ENCODE data around the gene LRMDA.
"Not testable (repeated sequence)": the region's sequence is repeated elsewhere in the genome, so short reads cannot be mapped to it uniquely, and the experiment has no call there.

The LRMDA gene

DNA sequence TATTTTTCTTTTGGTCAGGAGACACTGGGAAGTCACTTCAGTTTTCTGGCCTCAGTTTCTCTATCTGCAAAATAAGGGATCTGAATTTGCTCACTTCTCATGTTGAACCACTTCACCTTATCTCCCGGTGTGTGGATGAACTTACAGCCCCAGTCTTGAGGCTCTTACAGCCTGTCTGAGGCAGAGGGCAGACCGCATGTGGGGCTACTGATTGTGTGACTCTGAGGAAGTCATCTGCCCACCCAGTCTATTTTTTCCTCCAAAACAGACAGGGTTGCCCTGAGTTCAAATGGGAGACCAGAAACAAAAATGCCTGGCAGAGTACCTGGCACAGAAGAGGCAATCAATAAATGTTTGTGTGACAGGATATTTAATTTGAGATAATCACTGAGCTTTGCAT, 78.3 kb downstream of the LRMDA start:
- no peak for DNase-seq

DNA sequence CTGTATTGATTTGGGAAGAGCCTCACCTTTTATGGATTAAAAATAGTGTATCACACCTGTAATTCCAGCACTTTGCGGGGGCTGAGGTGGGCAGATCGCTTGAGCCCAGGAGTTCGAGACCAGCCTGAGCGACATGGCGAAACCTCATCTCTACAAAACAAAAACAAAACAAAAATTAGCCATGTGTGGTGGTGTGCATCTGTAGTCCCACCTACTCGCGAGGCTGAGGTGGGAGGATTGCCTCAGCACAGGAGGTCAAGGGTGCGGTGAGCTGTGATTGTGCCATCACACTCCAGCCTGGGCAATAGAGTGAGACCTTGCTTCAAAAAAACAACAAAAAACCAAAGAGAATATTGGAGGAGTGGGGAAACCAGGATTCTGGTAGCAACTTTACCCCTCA, 79.6 kb downstream of the LRMDA start:
- no peak for DNase-seq

DNA sequence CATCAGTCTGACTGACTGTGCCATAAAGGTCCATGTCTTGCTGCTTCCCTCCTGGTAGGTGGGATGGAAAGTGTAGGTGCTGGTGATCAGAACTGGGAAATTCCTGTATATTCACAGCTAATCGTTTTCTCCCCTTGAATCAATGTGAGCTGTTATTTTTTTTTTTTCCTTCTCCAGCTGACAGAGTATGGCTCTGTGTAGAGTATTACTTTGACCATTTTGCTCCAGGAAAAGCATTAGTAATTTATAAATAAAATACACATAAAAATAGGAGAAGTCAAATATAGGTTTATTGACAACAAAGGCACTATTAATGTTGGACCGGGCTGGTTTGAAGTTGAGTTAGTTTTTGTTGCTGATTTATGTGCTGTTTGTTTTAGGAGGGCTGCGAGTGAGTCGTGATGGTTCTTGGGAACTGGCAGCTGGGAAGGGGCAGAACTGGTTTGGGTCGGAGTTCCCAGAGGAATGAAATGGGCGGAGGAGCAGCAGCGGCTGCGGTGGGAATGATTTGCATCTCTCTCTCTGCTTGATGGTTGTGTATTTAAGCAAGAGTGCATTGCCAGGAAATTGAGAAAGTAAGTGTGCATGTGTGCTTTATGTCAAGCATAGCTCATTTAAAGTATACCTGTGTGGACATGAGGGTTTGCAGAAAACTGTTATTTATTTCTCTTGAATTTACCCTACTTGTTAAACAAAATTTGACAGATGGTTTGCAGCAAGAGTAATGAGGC, 80.9 kb downstream of the LRMDA start:
- no peak for DNase-seq

DNA sequence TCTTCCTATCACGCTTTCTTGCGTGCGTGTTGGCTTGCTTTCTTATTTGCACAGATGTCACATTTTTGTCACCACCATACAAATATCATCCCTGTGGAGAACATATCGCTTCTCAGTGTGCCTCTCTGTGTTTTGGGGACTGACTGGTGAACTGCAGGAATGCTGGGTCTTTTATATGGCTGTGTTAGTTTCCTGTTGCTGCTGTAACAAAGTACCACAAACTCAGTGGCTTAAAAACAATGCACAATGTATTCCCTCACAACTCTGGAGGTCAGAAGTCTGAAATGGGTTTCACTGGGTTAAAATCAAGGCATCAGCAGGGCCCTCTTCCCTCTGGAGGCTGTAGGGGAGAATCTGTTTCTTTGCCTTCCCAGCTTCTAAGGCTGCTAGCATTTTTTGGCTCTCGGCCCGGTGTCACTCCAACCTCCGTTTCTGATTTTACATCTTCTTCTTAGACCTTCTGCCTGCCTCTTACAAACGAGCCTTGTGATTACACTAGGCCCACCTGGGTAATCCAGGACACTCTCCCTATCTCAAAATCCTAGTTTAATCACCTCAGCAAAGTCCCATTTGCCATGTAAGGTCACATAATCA, 82.0 kb downstream of the LRMDA start:
- DNase-seq: no peak

DNA sequence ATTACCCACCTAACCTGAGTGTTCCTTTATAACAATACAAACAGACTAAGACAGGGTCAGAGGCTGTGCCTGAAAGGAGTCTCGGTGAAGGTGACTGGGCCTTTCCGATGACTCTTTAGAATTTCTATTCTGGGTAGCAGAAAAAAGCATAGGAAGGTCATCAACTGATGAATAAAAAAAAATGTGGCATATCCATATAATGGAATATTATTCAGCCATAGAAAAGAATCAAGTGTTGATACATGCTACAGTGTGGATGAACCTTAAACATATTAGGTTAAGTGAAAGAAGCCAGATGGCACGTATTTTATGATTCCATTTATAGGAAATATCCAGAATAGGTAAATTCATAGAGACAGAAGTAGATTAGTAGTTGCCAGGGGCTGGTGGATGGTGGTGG, 83.4 kb downstream of the LRMDA start:
- DNase-seq: no peak

DNA sequence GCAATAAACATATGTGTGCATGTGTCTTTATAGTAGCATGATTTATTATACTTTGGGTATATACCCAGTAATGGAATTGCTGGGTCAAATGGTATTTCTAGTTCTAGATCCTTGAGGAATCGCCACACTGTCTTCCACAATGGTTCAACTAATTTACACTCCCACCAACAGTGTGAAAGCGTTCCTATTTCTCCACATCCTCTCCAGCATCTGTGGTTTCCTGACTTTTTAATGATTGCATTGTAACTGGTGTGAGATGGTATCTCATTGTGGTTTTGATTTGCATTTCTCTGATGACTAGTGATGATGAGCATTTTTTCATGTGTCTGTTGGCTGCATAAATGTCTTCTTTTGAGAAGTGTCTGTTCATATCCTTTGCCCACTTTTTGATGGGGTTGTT, 84.7 kb downstream of the LRMDA start:
- not testable (repeated sequence) for DNase-seq

DNA sequence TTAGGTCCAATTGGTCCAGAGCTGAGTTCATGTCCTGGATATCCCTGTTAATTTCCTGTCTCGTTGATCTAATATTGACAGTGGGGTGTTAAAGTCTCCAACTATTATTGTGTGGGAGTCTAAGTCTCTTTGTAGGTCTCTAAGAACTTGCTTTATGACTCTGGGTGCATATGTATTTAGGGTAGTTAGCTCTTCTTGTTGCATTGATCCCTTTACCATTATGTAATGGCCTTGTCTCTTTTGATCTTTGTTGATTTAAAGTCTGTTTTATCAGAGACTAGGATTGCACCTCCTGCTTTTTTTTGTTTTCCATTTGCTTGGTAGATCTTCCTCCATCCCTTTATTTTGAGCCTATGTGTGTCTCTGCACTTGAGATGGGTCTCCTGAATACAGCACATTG, 87.8 kb downstream of the LRMDA start:
- not testable (repeated sequence) for DNase-seq

DNA sequence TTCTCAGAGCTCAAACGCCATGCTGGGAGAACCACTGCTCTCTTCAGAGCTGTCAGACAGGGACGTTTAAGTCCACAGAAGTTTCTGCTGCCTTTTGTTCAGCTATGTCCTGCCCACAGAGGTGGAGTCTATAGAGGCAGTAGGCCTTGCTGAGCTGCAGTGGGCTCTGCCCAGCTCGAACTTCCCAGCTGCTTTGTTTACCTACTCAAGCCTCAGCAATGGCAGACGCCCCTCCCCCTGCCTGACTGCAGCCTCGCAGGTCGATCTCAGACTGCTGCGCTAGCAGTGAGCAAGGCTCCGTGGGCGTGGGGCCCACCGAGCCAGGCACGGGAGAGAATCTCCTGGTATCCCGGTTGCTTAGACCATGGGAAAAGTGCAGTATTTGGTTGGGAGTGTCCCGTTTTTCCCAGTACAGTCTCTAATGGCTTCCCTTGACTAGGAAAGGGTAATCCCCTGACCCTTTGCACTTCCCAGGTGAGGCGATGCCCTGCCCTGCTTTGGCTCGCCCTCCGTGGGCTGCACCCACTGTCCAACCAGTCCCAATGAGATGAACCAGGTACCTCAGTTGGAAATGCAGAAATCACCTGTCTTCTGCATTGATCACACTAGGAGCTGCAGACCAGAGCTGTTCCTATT, 89.9 kb downstream of the LRMDA start:
- not testable (repeated sequence) for DNase-seq

DNA sequence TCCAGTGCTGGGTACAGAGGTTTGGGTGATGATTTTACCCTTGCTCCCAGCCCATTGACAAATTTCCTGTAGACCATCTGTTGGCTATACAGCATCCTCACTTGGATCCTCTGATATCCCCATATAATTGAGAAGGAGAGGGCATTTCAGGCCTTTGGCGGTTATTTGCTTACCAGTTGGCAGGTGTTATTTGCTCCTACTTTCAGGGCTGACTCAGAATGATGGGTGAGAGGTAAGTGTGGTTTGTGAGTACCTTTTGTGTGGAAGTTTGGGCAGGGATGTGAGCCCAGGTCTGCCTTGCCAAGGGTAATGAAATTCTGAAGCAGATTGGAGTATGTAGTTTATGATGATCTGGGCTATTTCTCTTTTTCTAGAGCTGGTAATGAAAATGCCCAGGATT, 93.6 kb downstream of the LRMDA start:
- no peak for DNase-seq

DNA sequence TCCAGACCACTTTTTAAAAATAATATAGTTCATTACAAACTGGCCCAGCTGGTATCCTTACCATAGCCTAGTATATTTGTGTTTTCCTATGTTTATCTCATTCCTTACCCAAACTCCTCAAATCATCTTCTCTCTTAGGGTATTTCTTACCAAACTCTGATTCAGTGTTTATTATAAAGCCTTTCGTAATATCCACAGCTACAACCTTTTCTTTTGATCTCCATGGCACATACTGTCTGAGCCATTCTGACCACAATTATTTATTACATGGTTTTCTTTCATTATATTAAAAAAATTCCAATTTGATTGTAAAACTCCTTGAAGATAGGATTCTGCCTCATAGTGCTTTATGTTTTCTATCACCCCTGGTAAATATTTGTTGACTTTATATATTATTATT, 94.2 kb downstream of the LRMDA start:
- no peak for DNase-seq

DNA sequence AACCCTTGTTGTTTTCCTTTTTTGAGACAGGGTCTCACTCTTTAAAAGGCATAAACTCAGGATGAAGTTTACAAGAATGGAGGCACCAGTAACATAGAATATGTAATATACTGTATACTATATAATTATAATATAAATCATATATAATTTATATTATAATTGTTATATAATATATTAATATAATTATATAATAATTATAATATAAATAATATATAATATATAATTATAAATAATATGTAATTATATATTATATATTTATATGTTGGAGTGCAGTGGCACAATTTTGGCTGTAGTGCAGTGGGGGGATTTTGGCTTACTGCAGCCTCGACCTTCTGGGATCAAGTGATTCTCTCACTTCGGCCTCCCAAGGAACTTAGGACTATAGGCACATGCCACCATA, 96.1 kb downstream of the LRMDA start:
- DNase-seq: no peak

DNA sequence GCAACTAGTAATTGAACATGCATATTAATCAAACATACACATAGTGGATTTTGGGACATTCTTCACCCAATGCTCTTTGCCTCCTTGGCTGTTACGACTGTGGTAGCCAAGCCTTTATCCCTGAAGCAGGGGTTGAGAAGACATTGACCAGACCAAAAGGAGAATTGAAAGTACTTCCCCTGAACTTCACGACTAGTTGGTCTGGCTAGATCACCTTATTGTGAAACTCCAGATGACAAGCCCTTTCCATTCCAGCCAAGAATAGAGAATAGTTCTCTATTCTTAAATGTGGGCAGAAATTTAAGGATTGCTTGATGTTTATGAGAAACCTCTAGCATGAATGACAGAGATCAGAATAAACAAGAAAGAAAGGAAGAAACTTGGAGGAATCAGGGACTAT, 97.0 kb downstream of the LRMDA start:
- DNase-seq: no peak

DNA sequence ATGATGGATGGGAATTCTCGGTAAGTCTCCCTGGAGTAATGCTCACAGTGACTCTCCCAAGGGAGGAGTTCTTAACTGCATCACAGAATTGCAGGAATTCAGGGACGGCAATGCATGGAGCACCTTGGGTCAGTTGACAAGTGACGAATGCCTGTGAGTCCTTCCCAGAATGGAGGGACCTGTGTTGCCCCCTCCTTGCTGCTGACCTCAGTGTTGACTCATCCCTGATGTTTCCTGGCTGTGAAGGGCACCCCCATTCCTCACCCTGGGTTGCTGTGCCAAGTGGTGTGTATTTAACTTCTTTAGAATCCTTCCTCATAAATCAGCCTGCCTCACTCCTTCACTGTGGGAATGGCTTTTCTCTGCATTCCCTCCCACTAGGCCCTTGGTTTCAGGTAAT, 98.9 kb downstream of the LRMDA start:
- DNase-seq: no peak

DNA sequence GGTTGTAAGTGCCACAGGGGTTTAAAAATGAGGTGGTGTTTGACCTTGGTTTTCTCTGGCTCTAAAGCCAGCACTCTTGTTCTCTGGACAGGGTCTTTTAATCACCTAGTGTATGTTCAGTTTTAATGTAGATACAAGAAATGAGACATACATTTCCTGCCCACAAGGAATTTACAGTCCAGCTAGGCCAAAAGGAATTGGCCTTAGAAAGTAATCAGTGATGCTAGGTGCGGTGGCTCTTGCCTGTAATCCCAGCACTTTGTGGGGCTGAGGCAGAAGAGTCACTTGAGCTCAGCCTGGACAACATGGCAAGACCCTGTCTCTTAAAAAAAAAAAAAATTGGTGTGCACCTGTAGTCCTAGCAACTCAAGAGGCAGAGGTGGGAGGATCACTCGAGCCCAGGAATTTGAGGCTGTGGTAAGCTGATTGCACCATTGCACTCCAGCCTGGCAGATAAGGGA, 100.2 kb downstream of the LRMDA start:
- no peak for DNase-seq

DNA sequence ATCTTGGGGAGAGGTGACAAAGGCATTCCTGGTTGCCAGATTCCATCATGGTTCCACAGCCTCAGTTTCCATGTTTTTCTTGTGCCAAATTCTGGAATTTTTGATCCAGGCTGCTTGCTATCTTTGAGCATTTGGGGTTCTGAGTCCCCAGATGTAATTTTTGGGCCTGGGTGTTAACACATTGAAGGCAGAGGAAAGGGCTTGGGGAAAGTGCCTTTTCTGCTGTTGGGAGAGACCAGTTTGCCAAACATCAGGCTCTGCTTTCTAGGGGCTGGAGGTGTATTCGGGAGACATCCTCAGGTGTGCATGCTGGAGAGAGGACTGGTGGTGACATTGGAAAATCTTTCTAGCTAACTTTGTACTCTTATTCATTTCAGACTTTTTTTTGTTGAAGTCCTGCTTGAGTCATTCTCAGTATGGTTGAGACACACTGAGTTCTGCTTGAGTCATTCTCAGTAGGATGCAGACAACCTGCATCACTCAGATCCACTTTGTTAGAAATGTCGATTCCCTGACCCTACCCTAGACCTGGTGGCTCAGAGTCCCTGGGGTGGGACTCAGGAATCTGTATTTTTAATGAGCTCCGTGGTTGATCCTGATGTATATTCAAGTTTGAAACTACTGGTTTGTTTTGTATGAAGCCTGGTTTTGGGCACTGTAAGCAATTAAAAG, 101.0 kb downstream of the LRMDA start:
- no peak for DNase-seq

DNA sequence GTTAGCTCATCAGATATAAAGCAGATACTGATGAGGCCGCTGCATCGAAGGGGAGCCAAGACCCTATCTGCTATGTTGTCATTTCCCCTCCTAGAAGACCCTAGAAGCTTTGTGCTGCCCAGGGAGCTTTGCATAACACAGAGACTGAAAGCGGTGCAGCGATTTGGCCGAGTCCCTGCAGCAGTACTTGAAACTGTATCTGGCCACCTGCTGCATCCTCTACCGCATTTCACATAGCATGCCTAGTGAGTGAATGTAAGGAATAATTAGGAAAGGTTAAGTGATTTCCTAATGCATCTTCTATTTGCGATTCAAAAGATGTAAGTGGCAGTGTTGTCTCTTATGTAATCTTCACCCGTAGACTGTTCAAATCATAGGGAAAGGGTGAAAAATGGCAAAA, 106.7 kb downstream of the LRMDA start:
- no peak for DNase-seq

DNA sequence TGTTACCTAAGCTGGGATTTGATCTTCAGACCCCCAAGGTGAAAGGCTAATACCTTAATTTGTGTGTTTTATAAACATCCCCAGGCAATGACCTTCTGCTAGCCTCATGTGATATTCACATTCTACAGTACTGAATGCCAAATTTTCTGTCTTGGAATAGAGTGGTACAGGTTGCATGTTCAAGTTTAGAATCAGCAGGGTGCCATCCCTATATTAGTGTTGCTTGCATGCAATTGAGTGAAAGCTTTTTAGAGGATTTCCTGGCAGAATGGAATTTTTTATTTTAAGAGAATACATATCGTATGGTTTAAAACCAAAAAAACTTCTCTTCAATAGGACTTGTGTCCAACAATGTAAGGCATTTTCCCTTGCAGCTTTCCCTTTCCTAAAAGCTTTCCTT, 107.3 kb downstream of the LRMDA start:
- DNase-seq: no peak

DNA sequence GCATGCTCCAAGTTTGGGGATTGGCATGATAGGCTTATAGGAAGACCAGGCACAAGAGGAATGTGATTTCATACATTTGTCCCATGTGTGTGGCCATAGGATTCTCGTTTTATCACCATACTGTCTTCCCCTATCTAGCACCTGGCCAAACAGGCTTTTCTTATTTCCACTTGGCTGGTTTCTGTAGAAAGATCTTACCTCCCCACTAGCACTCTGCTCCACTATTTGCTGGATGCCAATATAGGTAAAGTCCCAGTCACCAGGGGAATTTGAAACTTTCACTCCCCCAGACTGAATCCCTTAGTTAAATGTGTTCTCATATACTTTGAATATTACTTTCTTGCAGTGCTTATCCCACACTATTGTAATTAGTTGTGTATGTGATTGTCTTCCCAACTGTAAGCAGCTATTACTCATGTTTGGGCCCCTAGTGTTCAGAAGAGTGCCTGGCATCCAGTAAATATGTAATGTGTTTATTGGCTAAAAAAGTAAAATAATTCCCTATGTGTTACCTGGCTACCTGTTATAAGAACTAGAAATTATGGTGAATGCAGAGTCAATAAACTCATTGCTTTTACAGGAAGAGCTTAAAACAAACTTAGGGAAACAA, 109.0 kb downstream of the LRMDA start:
- no peak for DNase-seq

DNA sequence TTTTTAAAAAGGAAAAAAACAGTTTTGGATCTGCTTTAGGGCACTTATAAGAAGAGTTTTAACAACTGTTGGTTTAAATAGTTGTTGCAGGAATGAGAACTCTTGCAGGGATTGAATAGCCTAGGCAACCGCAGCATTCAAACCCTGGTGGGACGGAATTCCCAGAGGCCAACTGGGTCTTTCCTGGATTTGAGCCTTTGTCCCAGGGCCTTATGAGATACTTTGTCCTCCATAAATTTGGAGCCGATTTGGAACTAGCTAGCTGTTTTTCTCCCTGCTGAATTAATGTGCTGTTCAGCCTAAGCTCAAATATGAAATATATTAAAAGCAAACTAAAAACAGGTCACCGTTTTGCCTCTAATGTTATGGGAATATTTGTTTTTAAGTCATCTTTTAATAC, 109.6 kb downstream of the LRMDA start:
- no peak for DNase-seq

DNA sequence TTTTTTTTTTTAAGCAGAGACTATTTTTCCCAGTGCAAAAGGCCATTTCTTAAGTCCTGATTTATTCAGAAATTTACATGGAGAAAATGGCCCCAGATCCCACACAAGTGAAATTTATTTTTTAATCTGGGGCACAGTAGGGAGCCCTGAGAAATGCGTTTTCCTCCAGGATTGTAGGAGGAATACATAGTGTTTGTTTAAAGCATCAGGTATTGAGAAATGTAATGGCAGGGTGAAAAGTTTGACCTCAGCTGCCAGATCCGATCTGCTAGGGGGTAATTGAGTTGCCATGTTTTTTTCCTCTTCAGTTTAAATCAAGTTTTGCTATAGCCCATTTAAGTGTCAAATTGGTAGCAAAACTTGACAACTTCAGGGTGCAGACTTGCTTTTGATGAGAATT, 110.0 kb downstream of the LRMDA start:
- no peak for DNase-seq

DNA sequence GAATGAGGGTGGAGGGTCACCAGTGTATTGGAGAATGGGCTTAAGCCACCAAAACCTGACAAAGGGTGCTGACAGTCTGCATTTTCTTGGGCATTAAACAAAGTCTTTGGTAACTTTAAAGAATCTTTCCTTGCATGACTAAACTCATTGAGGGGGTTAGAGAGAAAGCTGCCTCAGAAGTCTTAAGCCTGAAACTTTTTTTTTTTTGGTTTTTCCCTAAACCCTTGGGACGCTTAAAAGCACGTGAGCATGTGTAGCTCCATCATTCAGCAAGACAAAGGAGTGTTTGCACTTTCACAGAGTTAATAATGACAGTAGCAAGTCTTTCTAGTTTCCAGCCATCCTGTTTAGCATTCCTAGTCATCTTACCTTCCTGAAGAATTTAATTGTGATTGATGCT, 110.7 kb downstream of the LRMDA start:
- no peak for DNase-seq

DNA sequence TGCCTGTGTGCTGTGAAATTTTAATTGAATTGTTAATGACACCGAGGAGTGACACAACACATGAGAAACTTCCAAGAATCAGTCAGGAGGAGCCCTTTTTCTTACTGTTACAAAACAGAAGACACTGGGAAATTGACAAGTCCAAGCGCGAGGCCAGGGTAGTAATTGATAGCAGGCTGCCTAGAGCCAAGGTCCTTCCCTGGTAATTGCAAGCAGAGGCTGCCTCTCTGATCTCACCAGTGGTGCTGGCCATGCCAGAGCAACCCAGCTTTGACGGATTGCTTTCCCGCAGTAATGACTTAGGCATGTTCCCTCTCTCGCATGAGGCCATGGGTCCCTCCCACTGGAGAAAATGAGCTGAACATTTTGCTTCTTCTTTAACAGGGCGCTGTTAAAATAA, 111.5 kb downstream of the LRMDA start:
- DNase-seq: no peak

DNA sequence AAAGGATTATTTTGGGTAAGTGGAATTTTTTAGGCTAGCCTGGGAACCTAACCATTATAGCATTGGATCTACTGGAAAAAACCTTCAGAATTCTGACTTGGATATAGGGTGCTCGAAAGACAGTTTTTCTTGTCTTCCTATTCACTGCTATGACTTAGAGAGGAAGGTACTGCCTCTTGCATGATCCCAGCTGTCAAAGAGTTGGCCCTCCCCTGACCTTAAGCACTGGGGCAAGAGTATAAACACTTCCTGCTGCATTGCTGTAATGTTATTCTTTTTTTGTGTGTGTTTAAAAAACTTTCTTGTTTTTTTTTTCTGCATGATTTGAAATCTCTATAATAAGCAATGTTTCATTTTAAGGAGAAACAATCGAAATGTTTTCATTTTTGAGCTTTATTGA, 113.0 kb downstream of the LRMDA start:
- no peak for DNase-seq

Measured in GOT3 (cell line).